GM12878 (cell line): Measurements from ENCODE around the gene QPCT. TPM values are rescaled to one million over a fixed set of nuclear protein-coding genes. Genes with fewer than 3 reads are reported as not detected.

ENCODE experiments used
- CBFB ChIP-seq: IDR thresholded peaks from 2 replicates; pipeline ENCODE4 v1.6.1; 2016; ENCODE audit warnings: antibody characterized with exemption, low read depth
- E2F8 ChIP-seq: fragments of 450-650 bp; IDR thresholded peaks from 2 replicates; pipeline ENCODE4 v1.6.1; 2018; ENCODE audit warnings: mild to moderate bottlenecking, low read depth, moderate library complexity; ENCODE audit not compliant: partially characterized antibody
- GABPA ChIP-seq: IDR thresholded peaks from 2 replicates; pipeline ENCODE4 v1.6.1; 2014; ENCODE audit warnings: antibody characterized with exemption, low read depth, mild to moderate bottlenecking, inconsistent platforms
- GATAD2B ChIP-seq: fragments of 450-650 bp; conservative IDR thresholded peaks from 2 replicates; pipeline ENCODE4 v1.6.1; 2017; ENCODE audit warnings: low read depth, mild to moderate bottlenecking, moderate library complexity
- polyA plus RNA-seq, 11 experiments: library from polyadenylated mRNA; depleted of rRNA in 4 of 11; unstranded in 6 of 11; stranded (reverse) in 5 of 11; fragments of >200 nt; fragmentation: Nextera tagmentation in 4 of 11; fragmentation: Illumina TruSeq in 1 of 11; extraction: Ambion mirVana in 4 of 11; extraction: Trizol in 1 of 11; gene quantifications; 1 replicate in 1 of 11; 2 replicates in 10 of 11; pipeline versions ENCODE4 v1.2.1 to v1.2.3, GENCODE V29; 2011 to 2016; ENCODE audit warnings: inconsistent platforms in 2 of 11, missing spikeins in 2 of 11, low read depth in 1 of 11
- total RNA-seq, 4 experiments: library from RNA; depleted of rRNA in 3 of 4; stranded (reverse); fragments of >200 nt in 3 of 4; fragmentation: Illumina TruSeq in 1 of 4; extraction: Trizol in 1 of 4; gene quantifications; 2 replicates each; pipeline versions ENCODE4 v1.2.1 to v1.2.3, GENCODE V29; 2013 to 2021
- TF ChIP-seq, protein P1 (sequence below): fragments of 450-650 bp; formaldehyde crosslinking; IDR thresholded peaks from 2 replicates; pipeline ENCODE4 v1.5.0; 2022; ENCODE audit warnings: mild to moderate bottlenecking, missing genetic modification characterization
- TF ChIP-seq, protein P2 (sequence below): fragments of 450-650 bp; IDR thresholded peaks from 2 replicates; pipeline ENCODE4 v1.6.1; 2016; ENCODE audit warnings: mild to moderate bottlenecking

QPCT gene
- total and polyA plus RNA-seq, 10 of the 15 experiments (the other 5 are each of a cell fraction or from before 2014, with no cell fraction given): 0.14 to 0.86 (median 0.18) TPM; not detected in 1

GRCh38 chr2:37389395-37389794 is 45.0 kb downstream of the QPCT start (continued):
- TF ChIP-seq, protein P1, sequence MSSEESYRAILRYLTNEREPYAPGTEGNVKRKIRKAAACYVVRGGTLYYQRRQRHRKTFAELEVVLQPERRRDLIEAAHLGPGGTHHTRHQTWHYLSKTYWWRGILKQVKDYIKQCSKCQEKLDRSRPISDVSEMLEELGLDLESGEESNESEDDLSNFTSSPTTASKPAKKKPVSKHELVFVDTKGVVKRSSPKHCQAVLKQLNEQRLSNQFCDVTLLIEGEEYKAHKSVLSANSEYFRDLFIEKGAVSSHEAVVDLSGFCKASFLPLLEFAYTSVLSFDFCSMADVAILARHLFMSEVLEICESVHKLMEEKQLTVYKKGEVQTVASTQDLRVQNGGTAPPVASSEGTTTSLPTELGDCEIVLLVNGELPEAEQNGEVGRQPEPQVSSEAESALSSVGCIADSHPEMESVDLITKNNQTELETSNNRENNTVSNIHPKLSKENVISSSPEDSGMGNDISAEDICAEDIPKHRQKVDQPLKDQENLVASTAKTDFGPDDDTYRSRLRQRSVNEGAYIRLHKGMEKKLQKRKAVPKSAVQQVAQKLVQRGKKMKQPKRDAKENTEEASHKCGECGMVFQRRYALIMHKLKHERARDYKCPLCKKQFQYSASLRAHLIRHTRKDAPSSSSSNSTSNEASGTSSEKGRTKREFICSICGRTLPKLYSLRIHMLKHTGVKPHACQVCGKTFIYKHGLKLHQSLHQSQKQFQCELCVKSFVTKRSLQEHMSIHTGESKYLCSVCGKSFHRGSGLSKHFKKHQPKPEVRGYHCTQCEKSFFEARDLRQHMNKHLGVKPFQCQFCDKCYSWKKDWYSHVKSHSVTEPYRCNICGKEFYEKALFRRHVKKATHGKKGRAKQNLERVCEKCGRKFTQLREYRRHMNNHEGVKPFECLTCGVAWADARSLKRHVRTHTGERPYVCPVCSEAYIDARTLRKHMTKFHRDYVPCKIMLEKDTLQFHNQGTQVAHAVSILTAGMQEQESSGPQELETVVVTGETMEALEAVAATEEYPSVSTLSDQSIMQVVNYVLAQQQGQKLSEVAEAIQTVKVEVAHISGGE (CRISPR knock-in tag): no peak
- TF ChIP-seq GATAD2B (no peak), E2F8 (no peak), CBFB (no peak), GABPA (no peak)
- TF ChIP-seq, protein P2, sequence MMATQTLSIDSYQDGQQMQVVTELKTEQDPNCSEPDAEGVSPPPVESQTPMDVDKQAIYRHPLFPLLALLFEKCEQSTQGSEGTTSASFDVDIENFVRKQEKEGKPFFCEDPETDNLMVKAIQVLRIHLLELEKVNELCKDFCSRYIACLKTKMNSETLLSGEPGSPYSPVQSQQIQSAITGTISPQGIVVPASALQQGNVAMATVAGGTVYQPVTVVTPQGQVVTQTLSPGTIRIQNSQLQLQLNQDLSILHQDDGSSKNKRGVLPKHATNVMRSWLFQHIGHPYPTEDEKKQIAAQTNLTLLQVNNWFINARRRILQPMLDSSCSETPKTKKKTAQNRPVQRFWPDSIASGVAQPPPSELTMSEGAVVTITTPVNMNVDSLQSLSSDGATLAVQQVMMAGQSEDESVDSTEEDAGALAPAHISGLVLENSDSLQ: no peak
- TF ChIP-seq, all 136 proteins: peak for 0
